Amniotic epithelial cell (primary cell): ENCODE data around the gene SPTBN2.
A peak's percentile ranks its signal among the peaks of the same experiment; 100 is the strongest.

Experiments used
- DNase-seq: peaks from one replicate; pipeline ENCODE4 v3.0.0-alpha.2; 2010; ENCODE audit warnings: low read depth

The SPTBN2 gene

DNA sequence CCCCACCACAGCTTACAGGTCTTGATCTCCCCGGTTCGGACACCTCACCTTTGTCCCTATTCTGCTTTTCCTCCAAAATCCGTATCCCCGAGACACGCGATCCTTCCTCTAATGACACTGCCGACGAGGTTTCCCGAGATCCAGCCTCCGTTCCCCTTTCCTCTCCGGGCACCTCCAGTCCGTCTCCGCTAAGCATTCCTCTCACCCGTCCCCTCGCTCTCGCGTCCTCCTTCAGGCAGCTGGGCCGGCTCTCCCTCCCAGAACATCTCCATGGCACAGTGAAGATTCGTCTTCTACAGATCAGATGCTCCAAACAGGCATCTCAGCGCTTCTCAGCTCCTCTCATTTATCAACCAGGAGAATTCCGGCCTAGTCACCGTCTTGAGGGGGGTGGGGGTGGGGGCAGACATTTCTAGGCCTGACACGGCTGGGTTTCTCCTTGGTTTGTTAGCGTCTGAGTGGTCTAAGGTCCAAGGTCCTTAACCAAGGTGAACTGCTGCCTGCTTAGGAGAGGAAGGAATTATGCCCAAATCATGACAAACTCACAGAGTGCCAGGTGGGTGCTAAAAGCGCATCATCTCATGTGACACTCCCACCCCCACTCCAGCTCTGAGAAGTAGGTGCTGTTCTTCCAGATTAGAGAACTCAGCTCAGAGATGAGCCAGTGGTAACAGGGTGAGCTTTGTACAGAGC is at the start of gene SPTBN2:
TSS of gene SPTBN2 (minus strand) at position 524 of the 693 bp plus-strand sequence. CDS start 7,976 bp downstream, outside the sequence.
- peak; percentile 68 for DNase-seq

DNA sequence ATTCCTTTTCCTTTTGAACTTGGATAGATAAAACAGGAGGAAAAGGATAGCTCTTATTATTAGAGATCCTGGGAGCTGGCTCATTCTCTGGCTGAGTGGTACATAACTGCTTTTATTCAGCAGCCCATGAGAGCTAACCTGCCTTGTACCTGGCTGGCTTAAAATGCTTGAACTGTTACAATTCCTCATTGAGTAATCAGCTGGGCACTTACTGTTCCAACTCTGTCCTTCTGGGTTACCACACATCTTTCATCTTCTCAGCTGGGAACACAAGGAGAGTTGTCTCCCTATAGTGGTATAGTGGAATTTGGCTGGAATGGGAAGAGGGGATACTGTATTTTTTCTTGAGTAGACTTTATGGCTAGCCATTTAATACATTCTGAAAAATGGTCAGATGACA is 39.8 kb upstream of the SPTBN2 start:
- peak; percentile 79 for DNase-seq

DNA sequence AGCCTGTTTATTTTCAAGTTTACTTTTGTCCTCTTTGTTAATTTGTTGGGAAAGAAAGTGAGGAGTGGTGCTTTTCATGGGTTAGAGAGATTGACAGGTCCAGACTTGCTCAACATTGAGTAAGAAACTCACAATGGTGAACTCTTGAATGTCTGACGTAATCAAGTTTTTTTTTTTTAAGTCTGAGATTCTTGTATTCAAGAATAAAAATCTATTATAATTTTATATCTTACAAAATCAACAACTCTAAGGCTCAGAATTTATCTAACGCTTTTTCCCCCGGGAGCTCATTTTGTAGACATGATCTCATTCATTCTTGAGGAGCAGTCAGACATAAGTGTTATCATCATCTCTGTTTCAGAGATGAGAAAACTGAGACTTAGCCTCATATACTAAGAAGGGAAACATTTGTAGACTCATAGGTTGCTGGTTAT is 39.1 kb upstream of the SPTBN2 start:
- peak; percentile 91 for DNase-seq

- no peak for DNase-seq
Measured at GRCh38 chr11:66767666-66768065, 38.6 kb upstream of the SPTBN2 start.

DNA sequence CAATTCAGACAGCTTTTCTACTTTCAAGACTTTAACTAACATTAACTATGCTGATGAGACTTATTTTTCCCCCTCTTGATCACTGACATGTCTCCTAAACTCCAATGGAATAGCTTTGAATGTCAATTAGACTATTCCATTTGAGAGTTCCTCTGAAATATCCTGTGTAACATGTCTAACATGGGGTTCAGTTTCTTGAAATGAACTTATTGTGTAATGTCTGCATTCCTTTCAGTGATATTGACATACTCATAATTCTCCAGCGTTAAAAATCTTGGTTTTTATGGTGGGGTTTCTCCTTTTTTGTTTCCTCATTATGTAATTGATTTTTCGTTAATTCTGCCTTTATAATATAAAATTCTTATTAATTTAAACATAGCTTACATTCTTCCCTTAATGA is 37.7 kb upstream of the SPTBN2 start:
- DNase-seq, result no peak

- no peak for DNase-seq
Measured at GRCh38 chr11:66762088-66762487, 33.1 kb upstream of the SPTBN2 start.

- no peak for DNase-seq
Measured at GRCh38 chr11:66752148-66752547, 23.1 kb upstream of the SPTBN2 start.

GRCh38 chr11:66749091-66749490 is 20.1 kb upstream of the SPTBN2 start:
- DNase-seq, result no peak

GRCh38 chr11:66747480-66747879 is 18.5 kb upstream of the SPTBN2 start:
- DNase-seq, result no peak

GRCh38 chr11:66745356-66746235 is 16.6 kb upstream of the SPTBN2 start:
- no peak for DNase-seq

- DNase-seq, result peak; percentile 42
Measured at GRCh38 chr11:66744485-66745355, 15.7 kb upstream of the SPTBN2 start.

- peak; percentile 41 for DNase-seq
Measured at GRCh38 chr11:66743271-66743968, 14.4 kb upstream of the SPTBN2 start.

- no peak for DNase-seq
Measured at GRCh38 chr11:66741153-66741552, 12.1 kb upstream of the SPTBN2 start.

- DNase-seq, result no peak
Measured at GRCh38 chr11:66739983-66740382, 11.0 kb upstream of the SPTBN2 start.

DNA sequence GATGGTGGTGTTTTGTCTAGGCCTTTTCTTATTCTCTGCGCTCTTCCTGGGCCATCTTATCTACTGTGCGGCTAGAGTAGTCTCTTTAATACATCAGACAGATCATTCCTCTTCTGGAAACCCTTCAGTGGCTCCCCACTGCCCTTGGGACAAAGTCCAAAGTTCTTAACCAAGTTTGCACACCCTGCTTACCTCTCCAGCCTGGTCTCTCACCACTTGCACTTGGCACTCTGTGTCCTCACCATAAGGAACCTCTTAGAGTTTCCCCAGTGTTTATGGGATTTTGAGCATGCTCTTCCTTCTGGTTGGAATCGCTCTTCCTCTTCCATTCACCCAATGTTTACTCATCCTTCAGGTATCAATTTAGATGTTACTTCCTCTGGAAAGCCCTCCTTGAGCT is 5.2 kb upstream of the SPTBN2 start:
- no peak for DNase-seq

DNA sequence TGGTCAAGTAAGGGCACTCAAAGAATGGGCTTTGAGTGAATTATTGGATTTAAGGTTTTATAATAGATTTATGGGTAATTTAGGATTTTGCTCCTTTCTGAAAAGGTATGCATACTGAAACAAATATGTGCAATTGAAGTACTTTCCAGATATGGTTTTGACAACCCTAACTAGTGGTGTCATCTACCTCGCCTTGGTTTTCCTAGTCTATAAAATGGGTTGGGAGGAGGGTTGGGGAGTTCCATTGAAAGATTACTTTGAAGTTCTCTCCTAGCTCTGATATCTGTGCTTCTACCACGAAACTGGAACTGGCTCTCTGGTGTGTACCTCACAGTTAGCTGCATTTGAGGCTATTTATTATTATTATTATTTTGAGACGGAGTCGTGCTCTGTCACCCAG is 431 bp upstream of the SPTBN2 start:
- DNase-seq, result no peak

DNA sequence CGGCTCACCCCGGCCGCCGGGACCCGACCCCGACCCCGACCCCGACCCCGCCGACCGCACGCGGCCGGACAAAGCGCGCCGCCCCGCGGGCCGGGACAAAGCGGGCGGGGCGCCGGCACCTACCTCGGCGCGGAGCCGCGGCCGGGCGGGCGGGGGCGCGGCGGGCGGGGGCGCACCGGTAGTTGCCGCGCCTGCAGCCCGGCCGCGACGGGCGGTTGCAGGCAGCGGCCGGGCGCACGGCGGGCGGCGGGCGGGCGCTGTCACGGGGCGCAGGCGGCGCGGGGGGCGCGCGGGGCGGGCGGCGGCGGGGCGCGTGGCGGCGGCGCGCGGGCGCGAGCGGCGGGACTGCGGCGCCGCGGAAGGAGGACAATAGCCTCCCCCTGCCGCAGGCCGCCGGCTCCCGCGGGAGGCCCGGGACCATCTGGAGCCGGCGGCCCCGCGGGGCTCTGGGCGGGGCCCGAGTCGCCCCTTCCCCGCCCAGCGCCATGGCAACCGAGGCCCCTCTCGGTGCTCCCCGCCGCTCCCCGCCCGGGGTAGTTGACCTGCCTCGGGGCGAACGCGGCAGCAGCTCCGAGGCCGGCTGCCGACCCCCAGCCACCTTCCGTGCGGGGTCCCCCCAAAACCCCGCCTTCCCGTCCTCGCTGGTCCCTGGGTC is 851 bp downstream of the SPTBN2 start:
- DNase-seq, result no peak

- peak; percentile 65 for DNase-seq
Measured at GRCh38 chr11:66727282-66728037, 1.6 kb downstream of the SPTBN2 start.

GRCh38 chr11:66725647-66726046 is 3.4 kb downstream of the SPTBN2 start:
- peak; percentile 94 for DNase-seq

DNA sequence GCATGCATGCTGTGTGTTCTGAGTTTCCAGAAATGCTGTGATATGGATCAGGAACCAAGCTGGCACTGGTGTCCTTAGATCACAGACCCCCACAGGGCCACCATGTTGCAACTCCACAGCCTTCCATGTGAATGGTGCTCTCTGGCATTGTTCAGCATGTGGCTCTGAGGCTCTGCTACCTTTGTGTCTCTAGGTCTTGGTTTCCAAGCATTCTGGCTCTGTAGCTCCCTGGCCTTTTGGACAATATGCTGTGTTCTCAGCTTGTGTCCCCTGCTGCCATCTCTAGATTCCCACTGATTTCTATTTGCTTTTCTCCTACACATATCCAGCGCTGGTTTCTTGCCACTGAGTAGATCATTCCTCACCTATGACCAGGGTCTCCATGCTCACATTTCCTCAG is 3.9 kb downstream of the SPTBN2 start:
- DNase-seq, result no peak
